Activated CD8-positive, alpha-beta T cell treated with anti-CD3 and anti-CD28 coated beads, Interleukin-2, amount 10 ng/mL, durations not matched to agents 7 days and 5 days (primary cell): ENCODE measurements around the gene SURF4. TPM values are rescaled to one million over a fixed set of nuclear protein-coding genes. Genes with fewer than 3 reads are reported as not detected.

Source experiments
- ATAC-seq: fragments of 150-1000 bp; cut with Tn5 transposase; one replicate; pipeline ENCODE4 v1.10.0; 2021; ENCODE audit warnings: moderate library complexity
- CTCF ChIA-PET: fragments of 350-600 bp; sonication (Branson Sonifier 250); formaldehyde crosslinking; loops from one replicate; lab custom pipeline; 2021; ENCODE audit warnings: antibody characterized with exemption; lab: Charles Lee
- POLR2A ChIA-PET: fragments of 350-600 bp; sonication (Branson Sonifier 250); formaldehyde crosslinking; loops from one replicate; lab custom pipeline; 2021; ENCODE audit warnings: antibody characterized with exemption; lab: Charles Lee
- DNase-seq: peaks from one replicate; pipeline ENCODE4 v3.0.0-alpha.2; 2020
- H3K27ac Mint-ChIP-seq: one replicate; pipeline ENCODE4 v1.8.0; 2021; ENCODE audit warnings: mild to moderate bottlenecking, mixed read lengths
- H3K27me3 Mint-ChIP-seq: one replicate; pipeline ENCODE4 v1.8.0; 2021; ENCODE audit warnings: low read depth, mixed read lengths
- H3K36me3 Mint-ChIP-seq: one replicate; pipeline ENCODE4 v1.8.0; 2021; ENCODE audit warnings: low read depth, mixed read lengths
- H3K4me1 Mint-ChIP-seq: one replicate; pipeline ENCODE4 v1.8.0; 2021; ENCODE audit warnings: low read depth, mixed read lengths
- H3K4me3 Mint-ChIP-seq: one replicate; pipeline ENCODE4 v1.8.0; 2021; ENCODE audit warnings: mild to moderate bottlenecking, mixed read lengths
- H3K9me3 Mint-ChIP-seq: one replicate; pipeline ENCODE4 v1.8.0; 2022; ENCODE audit warnings: mixed read lengths; ENCODE audit not compliant: insufficient read depth
- total RNA-seq, 2 experiments: library from RNA; stranded (reverse); gene quantifications; one replicate each; pipeline ENCODE4 v1.2.3, GENCODE V29; 2021

SURF4 gene
- total RNA-seq, 2 experiments from 2014 or later: 175 to 176 TPM

DNA sequence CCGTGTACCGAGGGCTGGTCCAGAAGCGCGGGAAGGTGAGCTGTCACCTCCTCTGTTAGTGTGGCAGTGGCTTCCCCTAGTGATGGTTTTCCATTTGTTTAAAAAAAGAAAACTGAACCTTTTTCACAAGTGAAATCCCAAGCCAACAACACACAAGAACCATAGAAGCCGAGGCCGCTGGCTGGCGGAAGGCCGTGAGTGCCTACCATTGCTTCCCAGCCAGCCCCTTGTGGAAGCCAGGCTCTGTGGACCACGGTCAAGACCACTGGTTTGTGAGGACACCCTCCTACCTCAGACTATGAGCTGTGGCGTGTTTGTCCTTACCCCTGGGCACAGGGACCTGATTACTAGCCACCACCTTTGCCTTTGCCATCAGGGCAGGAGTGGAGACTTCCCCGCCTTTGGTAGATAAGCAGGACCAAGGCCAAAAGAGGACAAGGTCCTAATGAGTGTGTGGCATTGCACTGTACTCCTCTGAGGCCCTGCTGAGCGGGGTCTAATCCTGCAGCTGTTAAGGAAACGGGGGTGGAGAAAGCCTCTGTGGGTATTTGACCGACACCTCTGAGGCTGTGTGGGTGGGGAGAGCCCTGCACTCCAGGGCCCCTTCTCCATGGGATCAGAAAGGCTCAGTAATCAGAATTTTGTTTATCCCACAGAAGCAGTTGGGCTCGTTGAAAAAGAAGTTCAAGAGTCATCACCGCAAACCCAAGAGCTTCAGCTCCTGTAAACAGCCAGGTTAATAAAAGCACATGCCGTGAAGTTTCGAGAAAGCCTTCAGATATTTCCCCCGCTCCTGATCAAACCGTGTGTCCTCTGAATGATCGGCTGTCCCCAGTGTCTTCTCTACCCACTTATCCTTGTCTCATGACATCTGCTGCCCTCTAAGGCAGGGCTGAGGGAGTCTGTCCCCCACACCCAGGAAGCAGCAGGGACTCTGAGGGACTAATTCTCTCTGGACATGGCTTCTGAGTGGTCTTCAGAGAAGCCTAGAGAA is 15.2 kb downstream of the SURF4 start:
- peaks cover 40% of the 10 kb centered on the region for H3K4me1 Mint-ChIP-seq
- no peak for ATAC-seq
- H3K27me3 Mint-ChIP-seq: no peaks in the 10 kb centered on the region
- ChIA-PET CTCF (interaction anchor here (1.2 to 1.6 kb wide), 3 partner anchors 10 to 126 kb away, joined by 4 to 16 read pairs (median 4); no protein-coding TSS in a partner anchor), POLR2A (interaction anchor here (1.7 to 8.7 kb wide), 2 partner anchors 9 to 14 kb away, joined by 4 to 160 read pairs; no protein-coding TSS in a partner anchor)
- peaks cover 68% of the 10 kb centered on the region for H3K36me3 Mint-ChIP-seq
- H3K9me3 Mint-ChIP-seq: no peaks in the 10 kb centered on the region
- H3K4me3 Mint-ChIP-seq: no peak overlapping the region
- no peak for DNase-seq
- H3K27ac Mint-ChIP-seq: peak overlapping the region; percentile 82

DNA sequence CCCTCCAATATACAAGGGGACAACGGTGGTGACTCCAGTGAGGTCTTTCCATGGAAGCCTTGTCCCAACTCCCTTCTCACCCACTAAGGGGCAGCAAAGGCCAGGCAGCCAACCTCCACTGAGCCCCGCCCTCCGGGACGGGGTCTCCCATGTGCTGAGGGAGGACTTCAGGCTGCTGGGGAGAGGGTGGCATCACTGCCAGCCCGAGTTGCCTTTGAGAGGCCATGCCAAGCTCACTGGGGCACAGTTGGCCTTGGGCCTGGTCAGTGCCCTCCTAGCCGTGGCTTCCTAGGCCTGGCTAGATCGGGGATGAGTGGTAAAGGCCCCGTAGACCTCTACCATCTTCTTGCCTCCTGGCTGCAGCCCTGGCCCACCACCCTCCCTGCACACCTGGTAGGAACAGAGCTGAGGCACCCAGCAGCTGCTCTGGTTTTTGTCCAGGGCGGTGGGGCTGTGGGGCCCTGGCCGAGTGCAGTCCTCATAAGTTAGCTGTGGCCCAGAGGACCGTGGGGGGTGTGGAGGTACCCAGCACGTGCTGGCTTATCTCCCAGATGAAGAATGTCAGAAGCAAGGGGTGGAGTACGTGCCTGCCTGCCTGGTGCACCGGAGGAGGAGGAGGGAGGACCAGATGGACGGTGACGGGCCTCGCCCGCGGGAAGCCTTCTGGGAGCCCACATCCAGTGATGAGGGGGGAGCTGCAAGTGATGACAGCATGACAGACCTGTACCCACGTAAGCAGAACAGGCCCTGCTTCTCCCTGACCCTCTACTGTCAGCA is 16.3 kb downstream of the SURF4 start:
- H3K4me3 Mint-ChIP-seq: peak overlapping the region; percentile 22
- peak overlapping the region; percentile 9 for H3K27ac Mint-ChIP-seq
- ATAC-seq: no peak
- ChIA-PET POLR2A (interaction anchor here (0.6 to 8.7 kb wide), 5 partner anchors 10 to 244 kb away, joined by 3 to 160 read pairs (median 4); partner anchors contain the start of genes MED22 and RPL7A), CTCF (interaction anchor here (1.0 to 5.3 kb wide), 5 partner anchors 11 to 127 kb away, joined by 4 to 54 read pairs (median 4); partner anchors contain the start of genes MED22 and RPL7A)
- H3K9me3 Mint-ChIP-seq: no peaks in the 10 kb centered on the region
- peak; percentile 43 for DNase-seq
- peaks cover 40% of the 10 kb centered on the region for H3K4me1 Mint-ChIP-seq
- H3K36me3 Mint-ChIP-seq: peaks cover 58% of the 10 kb centered on the region
- H3K27me3 Mint-ChIP-seq: no peaks in the 10 kb centered on the region

DNA sequence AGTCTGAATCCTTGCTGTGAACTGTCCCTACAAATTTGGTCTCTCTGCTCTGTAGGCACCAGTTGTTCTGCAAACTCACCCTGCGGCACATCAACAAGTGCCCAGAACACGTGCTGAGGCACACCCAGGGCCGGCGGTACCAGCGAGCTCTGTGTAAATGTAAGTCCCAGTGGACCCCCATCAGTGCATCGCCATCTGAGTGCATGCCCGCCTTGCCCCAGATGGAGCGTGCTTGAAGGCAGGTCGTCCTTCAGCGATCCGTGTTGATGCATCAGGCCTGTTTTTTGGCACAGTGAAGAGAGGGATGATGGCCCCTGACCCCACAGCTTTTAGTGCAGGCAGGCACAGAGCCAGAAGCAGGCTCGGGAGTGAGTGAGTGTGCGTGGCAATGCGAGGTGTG is 18.2 kb downstream of the SURF4 start:
- ChIA-PET POLR2A (interaction anchor here (0.8 to 8.7 kb wide), 3 partner anchors 10 to 58 kb away, joined by 4 to 160 read pairs (median 23); partner anchors contain the start of genes MED22 and RPL7A), CTCF (interaction anchor here (0.9 to 5.3 kb wide), 2 partner anchors 9 to 15 kb away, joined by 3 to 54 read pairs; no protein-coding TSS in a partner anchor)
- DNase-seq (no peak), ATAC-seq (no peak)
- no peaks in the 10 kb centered on the region for H3K27me3 Mint-ChIP-seq
- H3K4me1 Mint-ChIP-seq: peaks cover 52% of the 10 kb centered on the region
- no peaks in the 10 kb centered on the region for H3K9me3 Mint-ChIP-seq
- peaks cover 47% of the 10 kb centered on the region for H3K36me3 Mint-ChIP-seq
- H3K27ac Mint-ChIP-seq: peak overlapping the region; percentile 62
- H3K4me3 Mint-ChIP-seq: peak overlapping the region; percentile 78

DNA sequence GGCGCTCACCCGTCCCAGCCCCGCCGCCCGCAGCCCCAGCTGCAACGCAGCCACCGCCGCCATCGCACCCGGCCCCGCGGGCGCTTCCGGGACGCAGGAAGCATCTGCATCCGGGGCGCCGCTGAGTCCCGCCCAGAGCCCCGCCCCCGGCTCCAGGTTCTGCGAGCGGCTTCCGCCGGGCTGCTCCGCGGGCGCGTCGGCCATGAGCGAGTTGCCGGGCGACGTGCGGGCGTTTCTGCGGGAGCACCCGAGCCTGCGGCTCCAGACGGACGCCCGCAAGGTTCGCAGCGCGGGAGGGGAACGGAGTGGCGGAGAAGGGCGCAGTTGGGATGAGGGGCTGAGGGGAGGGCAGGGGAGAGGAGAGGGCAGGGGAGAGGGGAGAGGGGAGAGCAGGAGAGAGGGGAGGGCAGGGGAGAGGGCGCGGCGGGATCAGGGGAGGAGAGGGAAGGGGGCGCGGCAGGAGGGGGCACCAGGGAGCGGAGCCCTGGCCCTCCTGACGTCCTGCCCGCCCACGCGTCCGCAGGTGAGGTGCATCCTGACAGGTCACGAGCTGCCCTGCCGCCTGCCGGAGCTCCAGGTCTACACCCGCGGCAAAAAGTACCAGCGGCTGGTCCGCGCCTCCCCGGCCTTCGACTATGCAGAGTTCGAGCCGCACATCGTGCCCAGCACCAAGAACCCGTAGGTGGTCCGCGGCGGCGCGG is 19.3 kb downstream of the SURF4 start, which contains the start of the genes SURF1 and SURF2:
Gene SURF1 (minus strand): TSS at position 97 of the 701 bp plus-strand sequence. CDS start 34 bp downstream, at position 63.
Gene SURF2 (plus strand): TSS at position 160 of the 701 bp plus-strand sequence. CDS start 43 bp downstream, at position 203.
- CTCF ChIA-PET: interaction anchor here (0.7 to 5.3 kb wide), 9 partner anchors 10 to 176 kb away, joined by 3 to 54 read pairs (median 4); partner anchors contain the start of gene STKLD1
- H3K36me3 Mint-ChIP-seq: peaks cover 44% of the 10 kb centered on the region

DNA sequence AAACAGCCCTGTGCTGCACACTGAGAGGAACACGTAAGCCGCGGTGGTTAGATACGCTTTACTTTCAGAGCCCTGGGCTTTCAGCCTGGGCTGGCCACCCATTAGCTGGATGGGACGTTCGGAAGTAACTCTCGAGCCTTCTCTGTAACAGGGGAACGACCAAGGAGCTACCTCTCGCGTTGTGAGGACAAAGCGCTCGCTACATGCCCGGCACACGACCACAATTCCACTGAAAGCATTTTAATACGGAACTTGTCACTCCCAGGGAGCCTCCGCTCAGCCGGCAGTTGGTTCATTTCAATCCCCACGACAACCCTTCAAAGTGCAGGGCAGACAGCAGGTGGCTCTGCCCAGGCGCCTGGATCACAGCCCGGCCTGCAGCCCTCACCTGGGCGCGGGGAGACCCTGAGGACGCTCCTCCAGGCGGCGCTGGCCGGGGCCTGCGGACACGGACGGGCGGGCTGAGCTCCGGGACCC is 19.9 kb downstream of the SURF4 start:
- peak overlapping the region; percentile 90 for H3K27ac Mint-ChIP-seq
- ATAC-seq (peak; percentile 45), DNase-seq (no peak)
- H3K27me3 Mint-ChIP-seq: no peaks in the 10 kb centered on the region
- H3K4me3 Mint-ChIP-seq: peak overlapping the region; percentile 86
- peaks cover 44% of the 10 kb centered on the region for H3K36me3 Mint-ChIP-seq
- ChIA-PET POLR2A (interaction anchor here (0.8 to 8.7 kb wide), 8 partner anchors 8 to 124 kb away, joined by 3 to 160 read pairs (median 6); partner anchors contain the start of genes MED22, RPL7A, SLC2A6 and STKLD1), CTCF (interaction anchor here (0.7 to 5.3 kb wide), 9 partner anchors 9 to 175 kb away, joined by 3 to 54 read pairs (median 7); no protein-coding TSS in a partner anchor)
- H3K4me1 Mint-ChIP-seq: peaks cover 56% of the 10 kb centered on the region
- H3K9me3 Mint-ChIP-seq: no peaks in the 10 kb centered on the region

More for the DNA sequence above, 19.3 kb downstream of the SURF4 start, which contains the start of the genes SURF1 and SURF2:
- ATAC-seq (peak; percentile 89), DNase-seq (peak; percentile 94)
- Mint-ChIP-seq H3K27me3 (no peaks in the 10 kb centered on the region), H3K4me1 (peaks cover 56% of the 10 kb centered on the region), H3K4me3 (peak within 1 kb of the TSS; percentile 86), H3K27ac (peak within 1 kb of the TSS; percentile 90), H3K9me3 (no peaks in the 10 kb centered on the region)
- POLR2A ChIA-PET: interaction anchor here (0.8 to 8.7 kb wide), 7 partner anchors 9 to 123 kb away, joined by 3 to 160 read pairs (median 6); partner anchors contain the start of genes MED22, RPL7A, SLC2A6 and STKLD1

DNA sequence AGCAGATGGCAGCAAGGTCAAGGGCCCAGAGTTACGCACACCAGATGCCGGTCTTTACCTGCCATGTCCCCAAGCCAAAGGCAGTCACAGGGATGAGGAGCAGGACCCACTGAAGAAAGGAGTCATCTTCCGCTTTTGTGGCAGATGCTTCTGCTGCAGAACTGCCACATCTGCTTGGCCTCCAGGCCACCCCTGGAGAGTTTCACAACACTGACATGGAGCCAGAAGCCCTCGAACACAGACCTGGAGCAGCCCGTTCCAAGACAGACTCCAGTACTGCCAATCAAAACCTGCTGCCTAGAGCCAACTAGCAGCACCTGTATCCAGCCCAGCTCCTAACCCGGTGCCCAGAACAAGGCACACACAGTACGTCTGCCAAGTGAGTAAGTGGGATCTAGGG is 21.1 kb downstream of the SURF4 start:
- POLR2A ChIA-PET: interaction anchor here (0.6 to 8.7 kb wide), 4 partner anchors 10 to 1155 kb away, joined by 3 to 160 read pairs (median 6); partner anchors contain the start of gene SLC2A6
- no peaks in the 10 kb centered on the region for H3K27me3 Mint-ChIP-seq
- H3K4me1 Mint-ChIP-seq: peaks cover 64% of the 10 kb centered on the region
- peak overlapping the region; percentile 86 for H3K4me3 Mint-ChIP-seq
- CTCF ChIA-PET: interaction anchor here (1.0 to 5.3 kb wide), 6 partner anchors 8 to 169 kb away, joined by 3 to 54 read pairs (median 8); no protein-coding TSS in a partner anchor
- no peaks in the 10 kb centered on the region for H3K9me3 Mint-ChIP-seq
- DNase-seq (no peak), ATAC-seq (no peak)
- H3K27ac Mint-ChIP-seq: no peak overlapping the region
- peaks cover 47% of the 10 kb centered on the region for H3K36me3 Mint-ChIP-seq

DNA sequence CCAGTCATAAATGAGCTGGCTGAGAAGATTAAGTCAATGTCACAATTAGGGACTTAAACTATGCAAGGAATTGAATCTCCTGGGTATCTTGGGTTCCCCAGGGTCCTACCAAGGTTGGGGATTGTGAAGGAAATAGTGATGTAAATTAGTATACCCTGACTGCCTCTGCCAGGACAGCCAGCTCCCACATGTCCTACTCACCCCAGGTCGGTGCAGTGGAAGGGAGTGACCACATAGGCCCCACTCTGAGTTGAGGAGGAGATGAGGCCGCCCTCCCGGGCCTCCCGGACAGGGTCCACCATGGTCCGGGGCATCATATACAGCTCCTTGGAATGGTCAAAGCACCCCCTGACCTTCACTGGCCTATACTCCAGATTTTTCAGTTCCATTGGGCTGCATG is 22.3 kb downstream of the SURF4 start:
- DNase-seq: no peak
- Mint-ChIP-seq H3K4me1 (peaks cover 70% of the 10 kb centered on the region), H3K36me3 (peaks cover 51% of the 10 kb centered on the region), H3K9me3 (no peaks in the 10 kb centered on the region), H3K27me3 (no peaks in the 10 kb centered on the region), H3K27ac (peak overlapping the region; percentile 29), H3K4me3 (no peak overlapping the region)
- ATAC-seq: no peak
- ChIA-PET POLR2A (interaction anchor here (0.9 to 8.7 kb wide), 2 partner anchors 10 to 16 kb away, joined by 3 to 160 read pairs; no protein-coding TSS in a partner anchor), CTCF (interaction anchor here (4.3 kb wide), 1 partner anchor 18 kb away, joined by 29 read pairs; no protein-coding TSS in a partner anchor)

DNA sequence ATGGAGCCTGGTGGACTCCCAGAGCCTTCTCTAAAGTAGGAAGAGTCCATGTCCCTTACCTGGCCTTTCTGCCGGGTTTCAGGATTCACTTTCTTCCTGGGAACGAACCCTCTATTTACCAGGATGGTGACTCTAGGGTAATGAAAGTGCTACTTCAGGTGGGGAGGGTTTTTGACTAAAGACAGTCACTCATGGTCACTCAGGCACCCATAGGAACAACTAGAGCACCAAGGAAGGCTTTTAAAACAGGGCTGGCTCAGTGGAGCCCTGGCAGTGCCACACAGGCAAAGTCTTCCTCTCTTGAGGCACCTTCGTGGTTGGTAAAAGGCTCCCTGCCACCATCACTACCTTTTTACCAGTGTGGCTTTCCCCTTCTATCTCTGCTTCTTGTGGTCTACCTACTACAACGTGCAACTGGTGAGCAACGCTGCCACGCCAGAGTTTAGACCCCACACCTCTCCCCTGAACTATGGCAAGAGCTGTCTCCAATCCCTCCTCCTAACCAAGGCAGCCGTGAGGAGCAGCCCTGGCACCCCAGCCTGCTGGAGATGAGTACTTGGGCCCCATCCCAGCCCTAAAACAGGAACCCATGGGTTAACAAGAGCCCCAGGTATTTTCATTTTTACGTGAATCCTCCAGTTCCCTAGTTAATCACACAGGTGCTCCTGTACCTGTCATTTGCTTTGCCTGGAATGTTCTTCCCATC is 23.1 kb downstream of the SURF4 start:
- POLR2A ChIA-PET: interaction anchor here (0.9 to 8.7 kb wide), 3 partner anchors 9 to 17 kb away, joined by 3 to 160 read pairs (median 3); no protein-coding TSS in a partner anchor
- ATAC-seq: no peak
- Mint-ChIP-seq H3K27me3 (no peaks in the 10 kb centered on the region), H3K36me3 (peaks cover 46% of the 10 kb centered on the region), H3K4me3 (no peak overlapping the region), H3K9me3 (no peaks in the 10 kb centered on the region), H3K27ac (peak overlapping the region; percentile 14), H3K4me1 (peaks cover 65% of the 10 kb centered on the region)
- no peak for DNase-seq
- CTCF ChIA-PET: interaction anchor here (0.9 to 4.3 kb wide), 4 partner anchors 12 to 113 kb away, joined by 3 to 29 read pairs (median 7); no protein-coding TSS in a partner anchor

DNA sequence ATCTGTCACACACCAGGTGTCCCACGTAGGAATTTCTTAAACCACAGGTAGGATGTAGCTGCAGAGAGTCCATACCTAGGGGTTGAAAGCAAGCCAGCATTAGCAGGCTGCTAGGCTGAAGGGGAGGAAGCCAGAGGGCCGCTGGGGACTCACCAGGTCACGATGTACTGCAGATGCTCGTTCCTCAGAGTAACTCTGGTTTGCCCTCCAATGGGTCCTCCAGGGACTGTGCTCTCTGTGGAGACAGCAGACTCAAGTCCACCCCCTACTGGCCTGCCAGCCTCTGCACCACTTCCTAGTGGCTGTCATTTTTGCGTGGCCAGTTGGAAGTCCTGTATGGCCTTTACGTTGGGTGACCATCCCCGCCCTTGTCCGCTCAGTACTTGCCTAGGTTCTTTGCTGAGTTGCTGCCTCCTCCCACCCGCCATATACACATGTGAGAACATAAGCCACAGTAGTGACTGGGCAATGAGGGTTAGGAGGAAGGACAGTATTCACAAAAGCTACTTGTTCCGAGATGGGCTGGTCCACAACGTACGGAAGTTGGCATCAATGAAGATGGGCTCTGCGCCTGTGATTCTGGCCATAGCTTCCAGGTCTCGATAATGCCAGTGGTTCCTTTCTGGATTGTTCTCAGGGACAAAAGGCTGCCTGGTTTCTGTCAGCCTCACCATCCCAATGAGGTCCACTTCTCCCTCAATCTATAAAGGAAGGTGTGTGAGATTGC is 23.8 kb downstream of the SURF4 start:
- Mint-ChIP-seq H3K9me3 (no peaks in the 10 kb centered on the region), H3K27ac (peak overlapping the region; percentile 14), H3K4me3 (no peak overlapping the region), H3K36me3 (peaks cover 43% of the 10 kb centered on the region), H3K4me1 (peaks cover 60% of the 10 kb centered on the region), H3K27me3 (no peaks in the 10 kb centered on the region)
- ChIA-PET CTCF (interaction anchor here (0.9 to 4.3 kb wide), 5 partner anchors 11 to 135 kb away, joined by 3 to 29 read pairs (median 5); no protein-coding TSS in a partner anchor), POLR2A (interaction anchor here (1.1 to 9.1 kb wide), 3 partner anchors 9 to 21 kb away, joined by 3 to 192 read pairs (median 4); partner anchors contain the start of genes STKLD1 and SURF4)
- ATAC-seq (no peak), DNase-seq (peak; percentile 66)
